Stimulated activated CD4-positive, alpha-beta T cell treated with anti-CD3 and anti-CD28 coated beads, Interleukin-1b, Interleukin-23, amount 100 ng/mL, for 1 hour (primary cell): ENCODE measurements around the gene ZNF780A.
A peak's percentile ranks its signal among the peaks of the same experiment; 100 is the strongest.
"Not testable (repeated sequence)": the region's sequence is repeated elsewhere in the genome, so short reads cannot be mapped to it uniquely, and the experiment has no call there.

Experiments
- DNase-seq, 2 donors: peaks; one replicate each; pipeline ENCODE4 v3.0.0-alpha.2; 2020; ENCODE audit warnings: low read depth in 2 of 2

ZNF780A gene

DNA sequence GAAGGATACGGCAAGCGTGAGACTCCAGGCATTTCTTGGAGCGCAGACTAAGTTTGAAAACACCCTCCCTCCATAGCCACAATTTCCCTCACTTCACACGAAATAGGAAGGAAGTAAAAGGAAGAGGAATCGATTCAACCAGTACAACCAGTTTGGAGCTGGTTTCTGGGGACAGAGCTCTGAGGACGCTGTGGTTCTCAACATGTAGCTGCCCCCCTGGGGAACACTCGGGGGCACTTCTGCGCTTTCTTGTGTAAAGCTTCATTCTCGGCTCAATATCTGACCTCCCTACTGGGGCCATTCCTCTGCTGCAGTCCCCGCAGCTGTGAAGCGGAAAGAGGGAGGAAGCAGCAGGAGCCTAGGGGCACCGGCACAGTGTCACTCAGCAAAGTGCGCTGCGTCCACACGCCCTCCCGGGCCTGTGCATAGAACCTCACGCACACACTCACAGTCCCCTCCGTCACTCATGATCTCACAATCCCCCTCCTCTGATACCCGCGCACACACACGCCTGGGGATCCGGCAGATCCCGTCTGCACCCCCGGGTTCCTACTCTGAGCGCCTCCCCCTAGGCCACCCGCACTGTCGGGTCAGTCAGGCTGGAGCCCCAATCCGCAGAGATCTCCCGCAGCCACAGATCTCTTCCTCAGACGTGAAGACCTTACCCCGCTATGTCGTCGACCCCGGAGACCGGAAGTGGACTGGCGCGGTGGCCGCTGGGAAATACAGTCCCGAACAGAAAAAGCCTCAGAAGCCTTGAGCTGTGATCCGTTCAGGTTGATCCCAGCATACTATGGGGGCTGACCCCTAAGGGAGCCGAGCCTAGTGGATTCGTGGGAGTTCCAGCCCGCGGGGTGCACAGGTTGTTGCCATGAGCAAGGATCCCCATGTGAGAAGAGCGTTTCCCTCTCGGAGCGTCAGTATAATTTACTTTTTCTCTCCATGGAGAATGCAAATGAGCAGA lies at the start of gene ZNF780A:
Gene ZNF780A, minus strand, starts transcription at position 703 of the 964 bp plus-strand sequence. CDS start 6,190 bp downstream, outside the sequence.
- DNase-seq: peak; percentile 28 to 50

DNA sequence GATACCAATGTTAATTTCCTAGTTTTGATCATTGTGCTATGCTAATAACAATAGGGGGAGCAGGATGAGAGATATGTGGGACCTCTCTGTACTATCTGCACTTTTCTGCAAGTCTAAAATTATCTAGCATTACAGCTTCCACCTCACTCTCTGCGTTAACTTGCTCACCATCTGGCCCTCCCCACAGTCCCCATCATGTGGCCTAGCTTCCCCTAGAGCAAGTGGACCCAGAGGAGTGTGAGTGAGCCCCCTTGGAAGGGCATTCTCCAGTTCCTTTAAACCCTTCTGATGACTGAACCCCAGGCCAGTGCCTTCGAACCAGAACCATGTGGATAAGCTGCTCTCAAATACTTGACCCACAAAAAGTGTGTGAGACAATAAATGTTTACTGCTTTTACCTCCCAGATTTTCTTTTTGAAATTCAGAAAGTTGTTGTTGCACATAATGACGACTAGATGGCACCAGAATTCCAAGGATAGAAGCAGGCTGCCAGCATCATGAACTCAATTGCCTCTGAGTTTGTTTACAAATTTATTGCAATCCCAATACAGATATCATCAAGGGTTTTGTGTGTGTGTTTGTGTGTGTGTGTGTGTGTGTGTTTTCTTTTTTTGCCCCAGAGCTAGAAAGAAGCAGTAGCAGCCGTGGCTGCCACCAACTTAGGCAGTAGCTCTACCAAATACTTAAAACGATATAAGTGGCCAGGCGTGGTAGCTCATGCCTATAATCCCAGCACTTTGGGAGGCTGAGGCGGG lies 49.0 kb upstream of the ZNF780A start:
- no peak for DNase-seq

DNA sequence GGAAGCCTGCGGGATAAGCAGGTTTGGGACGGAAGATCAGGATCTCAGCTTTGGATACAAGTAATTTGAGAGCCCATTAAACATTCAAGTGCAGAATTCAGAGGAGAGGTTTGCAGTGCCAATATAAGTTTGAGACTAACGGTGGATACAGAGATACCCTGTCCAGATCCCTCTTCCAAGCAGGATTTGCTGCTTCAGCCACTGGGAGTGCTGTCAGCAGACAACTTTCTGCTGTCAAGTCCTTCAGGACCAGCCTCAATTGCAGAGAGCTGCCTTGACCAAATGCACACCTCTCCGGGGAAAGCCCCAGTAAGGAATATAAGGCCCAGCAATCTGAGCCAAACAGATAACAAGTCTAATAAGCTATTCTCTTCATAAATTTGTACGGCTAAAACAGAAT lies 46.1 kb upstream of the ZNF780A start:
- no peak for DNase-seq

DNA sequence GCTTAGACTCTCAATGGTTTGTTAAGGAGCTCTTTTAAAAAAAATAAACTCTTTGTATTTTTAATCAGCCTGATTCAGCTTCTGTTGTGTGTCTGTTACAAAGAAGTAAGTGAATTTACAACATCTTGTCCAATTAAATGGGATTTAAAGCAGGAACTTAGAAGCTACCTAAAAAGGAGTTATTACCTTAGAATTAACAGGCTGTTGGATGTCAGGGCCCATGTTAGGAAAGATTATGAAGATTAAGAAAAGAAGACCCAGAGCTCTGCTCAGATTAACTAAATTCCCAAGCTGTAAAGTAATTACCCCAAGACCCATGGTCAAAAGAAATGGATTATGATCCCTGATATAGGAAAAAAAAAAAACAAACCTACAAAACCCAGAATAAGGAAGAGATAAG lies 44.1 kb upstream of the ZNF780A start:
- DNase-seq: no peak

DNA sequence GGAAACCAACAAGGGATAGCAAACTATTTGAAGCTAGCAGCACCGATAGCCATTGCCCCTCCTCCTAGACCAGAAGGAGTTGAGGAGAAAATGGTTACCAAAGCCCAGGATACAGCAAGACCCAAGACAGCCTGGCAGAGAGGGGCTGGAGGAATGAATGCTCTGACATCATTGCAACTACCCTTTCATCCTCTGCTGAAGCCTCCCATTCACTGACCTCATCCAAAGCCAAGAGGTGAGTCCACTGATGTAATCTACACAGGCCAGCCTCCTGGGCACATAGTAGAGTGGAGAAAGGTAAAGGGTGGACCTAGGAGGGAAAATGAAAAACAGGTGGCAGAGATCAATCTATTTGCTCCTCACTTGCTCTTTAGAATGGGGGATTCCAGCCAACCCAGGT lies 42.7 kb upstream of the ZNF780A start:
- no peak for DNase-seq

DNA sequence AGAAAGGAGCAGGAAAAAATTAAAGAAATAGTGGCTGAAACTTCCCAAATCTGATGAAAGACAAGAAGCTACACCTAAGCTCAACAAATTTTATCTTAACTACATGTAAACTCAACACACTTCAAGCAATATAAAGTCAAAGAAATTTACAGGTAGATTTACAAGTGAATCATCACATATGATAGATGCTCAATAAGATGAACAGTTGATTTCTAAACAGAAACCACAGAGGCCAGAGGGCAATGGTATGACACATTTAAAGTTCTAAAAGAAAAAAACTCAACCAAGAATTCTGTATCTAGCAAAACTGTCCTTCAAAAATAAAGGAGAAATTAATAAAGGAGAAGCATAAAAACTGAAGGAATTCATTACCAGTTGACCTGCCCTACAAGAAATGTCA lies 39.3 kb upstream of the ZNF780A start:
- DNase-seq: no peak

DNA sequence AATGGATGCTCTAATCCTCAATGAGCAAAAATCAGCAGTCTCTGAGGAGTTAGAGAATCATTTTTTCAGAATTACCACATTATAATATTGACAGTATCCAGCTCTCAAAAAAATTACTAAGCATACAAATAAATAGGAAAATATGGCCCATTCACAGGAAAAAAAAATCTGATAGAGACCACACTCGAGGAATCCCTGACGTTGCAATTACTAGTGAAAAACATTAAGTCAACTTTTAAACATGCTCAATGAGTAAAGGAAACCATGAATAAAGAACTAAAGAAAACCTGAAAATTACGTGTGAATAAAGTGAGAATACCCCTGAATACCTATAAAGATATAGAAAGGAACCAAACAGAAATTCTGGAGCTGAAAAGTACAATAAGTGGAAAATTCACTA lies 38.7 kb upstream of the ZNF780A start:
- no peak for DNase-seq

DNA sequence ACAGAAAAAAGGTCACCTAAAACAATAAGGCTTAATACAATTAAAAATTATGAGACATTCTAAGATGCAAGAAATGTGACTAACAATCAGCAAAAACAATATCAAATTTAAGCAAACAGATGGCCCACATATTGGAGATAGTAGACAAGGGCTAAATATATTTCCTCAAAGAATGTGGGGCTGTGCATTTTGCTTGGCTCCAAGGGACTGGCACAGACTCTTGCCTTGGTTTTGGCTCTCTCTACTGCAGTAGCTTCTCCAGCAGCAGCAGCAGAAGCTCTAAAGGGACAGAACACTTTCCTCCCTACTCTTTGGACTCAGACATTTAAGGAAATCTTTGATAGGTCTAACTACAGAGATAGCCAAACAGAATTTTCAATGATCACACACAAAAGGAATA lies 38.2 kb upstream of the ZNF780A start:
- no peak for DNase-seq

DNA sequence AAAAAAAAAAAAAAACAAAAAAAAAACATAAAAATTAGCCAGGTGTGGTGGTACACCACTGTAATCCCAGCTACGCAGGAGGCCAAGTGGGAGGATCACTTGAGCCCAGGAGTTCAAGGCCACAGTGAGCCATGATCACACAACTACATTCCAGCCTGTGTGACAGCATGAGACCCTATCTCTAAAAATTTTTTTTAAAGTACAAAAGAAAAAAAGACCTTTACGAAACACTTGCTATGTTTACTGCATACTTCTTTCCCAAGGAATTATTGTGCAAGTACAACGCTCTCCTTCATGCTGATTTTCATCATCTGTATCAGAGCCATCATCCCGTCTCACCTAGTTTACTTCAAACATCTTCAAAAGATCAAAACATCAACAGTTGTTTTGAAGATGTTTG lies 28.6 kb upstream of the ZNF780A start:
- DNase-seq: no peak

DNA sequence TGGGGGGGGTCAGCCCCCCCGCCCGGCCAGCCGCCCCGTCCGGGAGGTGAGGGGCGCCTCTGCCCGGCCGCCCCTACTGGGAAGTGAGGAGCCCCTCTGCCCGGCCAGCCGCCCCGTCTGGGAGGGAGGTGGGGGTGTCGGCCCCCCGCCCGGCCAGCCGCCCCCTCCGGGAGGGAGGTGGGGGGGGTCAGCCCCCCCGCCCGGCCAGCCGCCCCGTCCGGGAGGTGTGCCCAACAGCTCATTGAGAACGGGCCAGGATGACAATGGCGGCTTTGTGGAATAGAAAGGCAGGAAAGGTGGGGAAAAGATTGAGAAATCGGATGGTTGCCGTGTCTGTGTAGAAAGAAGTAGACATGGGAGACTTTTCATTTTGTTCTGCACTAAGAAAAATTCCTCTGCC lies 27.9 kb upstream of the ZNF780A start:
- not testable (repeated sequence) for DNase-seq

DNA sequence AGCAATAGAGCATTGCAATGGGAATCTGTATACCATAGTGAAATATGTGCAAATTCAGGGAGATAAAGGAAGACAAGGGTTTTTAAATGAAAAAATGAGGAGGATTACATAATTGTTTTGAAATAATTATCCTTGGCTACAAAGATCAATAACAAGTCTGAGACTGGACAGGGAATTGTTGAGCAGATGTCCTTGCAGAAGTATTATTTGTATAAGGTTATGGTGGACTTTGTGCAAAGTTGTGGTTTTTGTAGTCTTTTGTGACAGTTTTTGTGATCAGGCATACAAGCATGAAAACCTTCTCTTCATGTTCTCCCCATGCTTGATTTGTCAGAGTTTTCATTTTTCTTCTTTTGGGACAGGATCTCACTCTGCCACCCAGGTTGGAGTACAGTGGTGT lies 25.3 kb upstream of the ZNF780A start:
- no peak for DNase-seq

DNA sequence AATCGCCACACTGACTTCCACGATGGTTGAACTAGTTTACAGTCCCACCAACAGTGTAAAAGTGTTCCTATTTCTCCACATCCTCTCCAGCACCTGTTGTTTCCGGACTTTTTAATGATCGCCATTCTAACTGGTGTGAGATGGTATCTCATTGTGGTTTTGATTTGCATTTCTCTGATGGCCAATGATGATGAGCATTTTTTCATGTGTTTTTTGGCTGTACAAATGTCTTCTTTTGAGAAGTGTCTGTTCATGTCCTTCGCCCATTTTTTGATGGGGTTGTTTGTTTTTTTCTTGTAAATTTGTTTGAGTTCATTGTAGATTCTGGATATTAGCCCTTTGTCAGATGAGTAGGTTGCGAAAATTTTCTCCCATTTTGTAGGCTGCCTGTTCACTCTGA lies 23.4 kb upstream of the ZNF780A start:
- DNase-seq: not testable (repeated sequence)

DNA sequence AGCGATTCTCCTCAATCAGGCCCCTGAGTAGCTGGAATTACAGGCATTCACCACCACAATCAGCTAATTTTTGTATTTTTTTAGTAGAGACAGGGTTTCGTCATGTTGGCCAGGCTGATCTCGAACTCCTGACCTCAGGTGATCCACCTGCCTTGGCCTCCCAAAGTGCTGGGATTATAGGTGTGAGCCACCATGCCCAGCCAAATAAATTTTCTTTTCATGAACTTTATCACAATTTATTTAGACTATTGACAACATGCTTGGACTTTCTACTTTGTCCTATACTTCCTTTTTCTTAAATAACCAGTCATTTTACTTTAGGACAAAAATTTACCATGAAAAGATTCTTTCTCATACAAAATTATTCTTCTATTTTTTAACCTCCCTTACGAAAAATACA lies 21.5 kb upstream of the ZNF780A start:
- DNase-seq: not testable (repeated sequence)

DNA sequence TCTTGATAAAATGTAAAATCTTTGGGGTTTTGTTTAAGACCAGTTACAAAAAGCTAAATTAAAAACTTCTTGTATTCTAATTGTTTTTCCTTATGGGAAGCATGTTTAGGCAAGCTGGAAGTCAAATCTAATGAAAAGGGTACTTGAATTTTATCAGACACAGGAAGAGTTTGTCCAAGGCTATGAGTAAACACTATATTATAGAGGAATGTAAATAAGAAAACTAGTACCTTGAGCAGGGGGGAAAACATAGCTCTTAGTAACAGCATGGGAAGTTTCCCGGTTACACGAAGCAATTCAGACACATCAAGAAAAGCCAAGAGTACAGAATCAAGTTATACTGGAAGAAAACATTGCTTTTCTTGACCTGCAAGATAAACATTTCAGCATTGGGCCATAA lies 19.8 kb upstream of the ZNF780A start:
- no peak for DNase-seq

DNA sequence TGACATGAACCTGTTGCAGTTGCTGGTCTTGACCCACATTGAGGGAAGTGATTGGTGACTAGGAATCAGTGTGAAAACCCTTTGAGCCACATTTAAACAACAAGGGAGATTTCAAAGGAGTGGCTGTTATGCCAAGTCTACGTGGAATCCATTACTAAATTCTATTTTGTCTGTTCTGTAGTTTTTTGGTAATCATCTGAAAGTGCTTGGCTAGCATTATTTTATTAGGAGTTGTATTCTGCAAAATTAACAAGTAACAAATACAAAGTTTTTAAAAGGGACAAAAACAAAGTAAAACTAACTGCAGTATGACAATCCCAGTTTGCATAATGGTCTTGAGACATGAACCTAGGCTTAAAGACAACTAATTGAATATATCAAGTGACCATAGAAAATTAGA lies 14.0 kb upstream of the ZNF780A start:
- DNase-seq: no peak

DNA sequence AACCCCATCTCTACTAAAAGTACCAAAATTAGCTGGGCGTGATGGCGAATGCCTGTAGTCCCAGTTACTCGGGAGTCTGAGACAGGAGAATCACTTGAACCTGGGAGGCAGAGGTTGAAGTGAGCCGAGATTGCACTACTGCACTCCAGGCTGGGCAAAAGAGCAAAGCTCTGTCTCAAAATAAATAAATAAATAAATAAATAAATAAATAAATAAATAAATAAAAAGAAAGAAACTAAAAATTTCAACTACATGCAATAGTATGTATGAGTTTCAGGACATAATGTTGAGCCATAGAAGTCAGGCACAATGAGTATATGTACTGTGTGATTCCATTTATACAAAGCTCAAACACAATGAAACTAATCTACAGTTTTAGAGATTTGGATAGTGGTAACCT lies 12.9 kb upstream of the ZNF780A start:
- no peak for DNase-seq

DNA sequence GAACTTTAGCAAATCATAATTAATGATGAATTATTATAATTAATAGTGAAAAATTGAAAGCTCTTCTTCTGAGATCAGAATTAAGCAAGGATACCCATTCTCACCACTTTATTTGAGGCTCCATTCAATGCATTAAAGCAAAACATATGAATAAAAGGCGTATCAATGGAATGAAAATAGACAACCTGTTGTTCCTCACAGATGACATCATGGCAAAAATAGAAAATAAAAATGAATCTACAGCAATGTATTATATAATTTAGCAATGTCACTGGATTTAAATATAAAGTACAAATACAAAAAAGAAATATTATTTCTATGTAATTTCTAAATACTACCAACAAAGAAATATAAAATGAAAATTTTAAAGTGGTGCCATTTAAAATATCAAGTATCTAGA lies 11.1 kb upstream of the ZNF780A start:
- DNase-seq: no peak

DNA sequence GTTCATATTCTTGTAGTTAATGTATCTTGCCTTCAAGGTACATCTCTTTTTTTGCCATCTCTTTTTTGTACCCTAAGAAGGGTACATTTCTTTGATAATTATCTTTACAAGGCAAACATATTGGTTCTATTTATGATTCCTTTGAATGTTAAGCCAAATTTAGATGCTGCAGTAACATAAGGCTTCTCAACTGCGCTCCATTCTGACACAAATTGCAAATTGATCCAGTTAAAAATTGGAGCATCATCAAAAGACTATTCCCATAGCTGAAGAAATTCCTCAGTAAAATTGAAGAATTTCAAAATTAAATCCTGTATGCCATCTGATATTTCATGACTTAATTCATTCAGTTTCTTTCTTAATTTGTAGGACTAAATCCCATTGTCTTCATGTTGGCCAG lies 2.7 kb upstream of the ZNF780A start:
- no peak for DNase-seq

DNA sequence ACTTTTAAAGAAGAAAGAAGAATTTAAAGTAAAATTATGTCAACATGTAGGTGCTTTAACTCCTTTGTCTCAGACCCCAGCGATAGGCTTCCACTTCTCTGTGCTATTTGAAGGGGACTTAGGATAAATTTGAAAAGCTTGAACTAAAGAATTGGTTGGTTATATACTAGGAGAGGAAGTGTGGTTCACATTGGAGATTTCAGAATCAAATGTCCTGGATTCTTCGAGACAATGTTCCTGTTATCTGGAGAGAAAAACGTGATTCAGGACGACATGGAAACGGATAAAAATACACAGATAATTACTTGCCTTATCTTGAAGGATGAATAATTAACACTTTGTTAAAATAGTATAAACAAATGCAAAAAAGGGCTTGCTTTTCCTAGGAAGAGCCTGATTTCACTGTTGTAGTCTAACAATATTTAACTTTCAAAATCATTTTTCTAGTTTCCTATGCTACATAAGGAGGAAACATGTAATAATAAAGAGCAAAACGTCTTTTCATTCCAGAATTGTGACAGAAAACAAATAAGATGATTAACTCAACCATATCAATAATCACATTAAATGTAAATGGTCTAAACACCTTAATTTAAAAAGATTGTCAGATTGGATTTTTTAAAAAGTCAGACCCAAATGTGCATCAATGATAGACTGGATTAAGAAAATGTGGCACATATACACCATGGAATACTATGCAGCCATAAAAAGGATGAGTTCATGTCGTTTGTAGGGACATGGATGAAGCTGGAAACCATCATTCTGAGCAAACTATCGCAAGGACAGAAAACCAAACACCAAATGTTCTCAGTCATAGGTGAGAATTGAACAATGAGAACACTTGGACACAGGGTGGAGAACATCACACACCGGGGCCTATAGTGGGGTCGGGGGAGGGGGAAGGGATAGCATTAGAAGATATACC lies 724 bp upstream of the ZNF780A start:
- no peak for DNase-seq

DNA sequence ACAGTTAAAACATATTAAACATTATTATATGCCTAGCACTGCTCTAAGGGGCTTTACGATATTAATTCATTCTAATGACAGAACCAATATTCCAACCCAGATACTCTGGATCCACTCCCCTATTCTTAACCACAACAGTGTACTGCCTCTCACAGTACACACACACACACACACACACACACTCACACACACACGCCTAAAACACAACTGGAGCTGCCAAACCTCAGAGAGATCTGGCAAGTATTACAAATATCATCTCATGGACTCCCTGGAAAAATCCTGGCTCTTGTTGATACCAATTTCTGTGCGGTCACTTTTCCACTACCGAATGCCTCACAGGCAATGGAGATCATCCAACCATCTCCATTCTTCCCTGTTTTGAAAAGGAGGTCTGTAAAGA lies 1.3 kb downstream of the ZNF780A start:
- no peak for DNase-seq

DNA sequence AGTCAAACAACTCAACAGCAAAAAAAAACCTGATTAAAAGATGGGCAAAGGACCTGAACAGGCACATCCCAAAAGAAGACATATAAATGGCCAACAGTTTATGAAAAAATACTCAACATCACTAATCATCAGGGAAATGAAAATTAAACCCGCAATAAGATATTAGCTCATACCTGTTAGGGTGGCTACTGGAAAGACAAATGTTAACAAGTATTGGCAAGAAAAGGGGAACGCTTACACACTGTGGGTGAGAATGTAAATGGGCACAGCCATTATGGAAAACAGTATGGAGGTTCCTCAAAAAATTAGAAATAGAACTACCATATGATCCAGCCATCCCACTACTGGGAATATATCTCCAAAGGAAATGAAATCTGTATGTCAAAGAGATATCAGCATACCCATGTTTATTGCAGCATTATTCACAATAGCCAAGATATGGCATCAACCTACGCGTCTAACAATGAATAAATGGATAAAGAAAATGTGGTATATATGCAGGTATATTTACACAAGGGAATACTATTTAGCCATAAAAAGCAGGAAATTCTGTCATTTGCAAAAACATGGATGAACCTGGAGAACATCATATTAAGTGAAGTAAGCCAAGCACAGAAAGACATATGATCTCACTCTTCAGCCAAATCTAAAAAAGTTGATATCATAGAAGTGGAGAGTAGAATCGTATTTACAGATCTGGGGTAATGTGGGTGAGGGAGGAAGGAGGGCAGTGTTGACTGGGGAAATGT lies 2.3 kb downstream of the ZNF780A start:
- DNase-seq: no peak
